ENCODE results near the gene PTPN9.
A peak's percentile ranks its signal among the peaks of the same experiment; 100 is the strongest.
"Not testable (repeated sequence)": the region's sequence is repeated elsewhere in the genome, so short reads cannot be mapped to it uniquely, and the experiment has no call there.

The PTPN9 gene

DNA sequence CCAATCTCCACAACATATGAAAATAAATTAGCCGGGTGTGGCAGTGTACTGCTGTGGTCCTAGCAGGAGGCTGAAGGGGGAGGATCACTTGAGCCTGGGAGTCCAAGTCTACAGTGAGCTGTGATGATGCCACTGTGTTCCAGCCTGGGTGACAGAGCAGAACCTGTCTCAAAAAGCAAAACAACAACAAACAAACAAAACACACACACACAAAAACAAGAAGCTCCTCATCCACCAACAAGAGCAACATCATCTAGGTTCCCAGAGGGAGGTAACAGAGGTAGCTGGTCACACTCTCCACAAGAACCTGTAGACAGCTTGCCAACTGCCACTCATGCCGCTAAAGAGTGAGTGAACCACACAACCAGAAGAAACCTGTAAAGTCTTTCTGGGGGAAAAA is 34.8 kb downstream of the PTPN9 start:
- Histone ChIP-seq H3K36me3 (ENCODE audit: insufficient read depth, low read length) (no peaks in the 10 kb centered on the region), H3K4me2 (ENCODE audit: low read length) (no peak overlapping the region), H3K4me3 (ENCODE audit: low read length) (no peak overlapping the region), H3K4me1 (ENCODE audit: control insufficient read depth, insufficient read depth, low read length) (peaks cover 15% of the 10 kb centered on the region), H3K9ac (ENCODE audit: low read depth, low read length) (no peak overlapping the region), H3K9me3 (replicated peaks; ENCODE audit: low read length) (no peaks in the 10 kb centered on the region), H3K27me3 (ENCODE audit: control insufficient read depth, insufficient read depth, low read length) (no peaks in the 10 kb centered on the region)

DNA sequence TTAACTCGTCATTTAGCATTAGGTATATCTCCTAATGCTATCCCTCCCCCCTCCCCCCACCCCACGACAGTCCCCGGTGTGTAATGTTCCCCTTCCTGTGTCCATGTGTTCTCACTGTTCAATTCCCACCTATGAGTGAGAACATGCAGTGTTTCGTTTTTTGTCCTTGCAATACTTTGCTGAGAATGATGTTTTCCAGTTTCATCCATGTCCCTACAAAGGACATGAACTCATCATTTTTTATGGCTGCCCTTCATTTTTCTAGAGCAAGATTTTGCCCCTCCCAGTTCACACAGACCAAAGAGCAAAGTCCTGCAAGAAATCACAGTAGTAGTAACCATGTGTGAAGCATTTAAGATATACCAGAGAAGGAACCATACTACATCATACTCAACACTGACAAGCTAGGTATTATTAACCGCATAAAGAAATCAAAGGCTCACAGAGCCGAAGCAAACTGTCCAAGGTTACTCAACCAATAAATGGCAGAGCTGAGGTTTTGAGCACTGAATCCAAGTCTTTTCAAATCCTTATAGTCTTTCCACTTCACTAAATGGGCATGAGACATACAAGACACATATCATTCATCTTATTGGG is 36.1 kb downstream of the PTPN9 start:
- H3K27me3 ChIP-seq (ENCODE audit: control insufficient read depth, insufficient read depth, low read length); H3K9me3 ChIP-seq (replicated peaks; ENCODE audit: low read length); H3K36me3 ChIP-seq (ENCODE audit: insufficient read depth, low read length); H3K4me3 ChIP-seq (ENCODE audit: low read length); H3K9ac ChIP-seq (ENCODE audit: low read depth, low read length); H3K4me2 ChIP-seq (ENCODE audit: low read length): not testable (repeated sequence)
- H3K4me1 ChIP-seq (ENCODE audit: control insufficient read depth, insufficient read depth, low read length), result peaks cover 15% of the 10 kb centered on the region

DNA sequence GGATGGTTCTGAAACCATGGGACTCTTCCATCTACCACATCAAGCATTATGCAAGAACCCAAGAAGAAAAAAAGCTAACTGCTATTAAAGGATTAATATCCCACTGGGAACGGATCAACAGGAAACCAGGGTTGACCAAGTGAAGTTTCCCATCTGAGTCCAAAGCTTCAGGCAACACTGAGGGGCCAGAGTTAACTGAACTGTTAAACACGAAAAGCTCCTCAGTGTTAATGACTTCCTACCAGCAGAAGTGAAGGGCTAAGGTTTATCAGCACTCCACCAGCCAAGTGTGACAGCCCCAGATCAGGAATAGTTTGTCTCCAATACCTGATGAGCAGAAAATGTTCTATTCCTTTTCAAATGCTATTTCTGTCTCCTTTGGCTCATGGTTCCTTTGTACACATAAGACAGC is 36.7 kb downstream of the PTPN9 start:
- Histone ChIP-seq H3K9me3 (replicated peaks; ENCODE audit: low read length) (no peaks in the 10 kb centered on the region), H3K4me2 (ENCODE audit: low read length) (no peak overlapping the region), H3K27me3 (ENCODE audit: control insufficient read depth, insufficient read depth, low read length) (no peaks in the 10 kb centered on the region), H3K36me3 (ENCODE audit: insufficient read depth, low read length) (no peaks in the 10 kb centered on the region), H3K9ac (ENCODE audit: low read depth, low read length) (no peak overlapping the region), H3K4me3 (ENCODE audit: low read length) (no peak overlapping the region), H3K4me1 (ENCODE audit: control insufficient read depth, insufficient read depth, low read length) (peaks cover 15% of the 10 kb centered on the region)

DNA sequence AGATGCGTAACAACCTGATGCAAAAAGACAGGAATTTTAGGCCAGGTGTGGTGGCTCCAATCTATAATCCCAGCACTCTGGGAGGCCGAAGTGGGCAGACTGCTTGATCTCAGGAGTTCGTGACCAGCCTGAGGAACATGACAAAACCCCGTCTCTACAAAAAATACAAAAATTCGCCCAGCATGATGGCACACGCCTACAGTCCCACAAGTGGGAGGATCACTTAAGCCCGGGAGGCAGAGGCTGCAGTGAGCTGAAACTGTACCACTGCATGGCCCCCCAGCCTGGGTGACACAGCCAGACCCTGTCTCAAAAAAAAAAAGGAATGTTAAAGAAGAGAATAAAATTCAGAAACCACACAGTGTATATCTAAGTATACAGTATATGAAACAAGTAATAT is 40.7 kb downstream of the PTPN9 start:
- peaks cover 16% of the 10 kb centered on the region for H3K4me1 ChIP-seq (ENCODE audit: control insufficient read depth, insufficient read depth, low read length)
- no peak overlapping the region for H3K4me3 ChIP-seq (ENCODE audit: low read length)
- H3K4me2 ChIP-seq (ENCODE audit: low read length), result no peak overlapping the region
- H3K36me3 ChIP-seq (ENCODE audit: insufficient read depth, low read length), result no peaks in the 10 kb centered on the region
- H3K27me3 ChIP-seq (ENCODE audit: control insufficient read depth, insufficient read depth, low read length), result no peaks in the 10 kb centered on the region
- no peak overlapping the region for H3K9ac ChIP-seq (ENCODE audit: low read depth, low read length)
- no peaks in the 10 kb centered on the region for H3K9me3 ChIP-seq (replicated peaks; ENCODE audit: low read length)

DNA sequence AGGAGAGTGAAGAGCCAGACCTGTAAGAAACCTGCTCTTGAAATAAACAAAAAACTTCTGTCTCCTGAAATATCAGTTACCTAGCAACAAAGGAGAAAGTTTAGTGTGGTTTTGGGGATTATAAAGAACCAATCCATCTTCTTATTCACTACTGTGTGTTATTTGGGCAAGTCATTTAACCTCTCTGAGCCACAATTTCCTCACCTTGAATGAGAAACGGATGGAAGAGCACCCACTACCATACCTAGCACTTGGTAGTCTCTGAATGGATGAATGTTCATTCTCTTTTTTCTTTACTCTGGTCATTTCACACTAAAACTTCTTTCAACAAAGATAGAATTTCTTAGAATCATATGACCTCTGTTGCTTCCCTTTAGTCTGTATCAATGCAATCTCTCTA is 45.2 kb downstream of the PTPN9 start:
- H3K4me2 ChIP-seq (ENCODE audit: low read length), result no peak overlapping the region
- no peaks in the 10 kb centered on the region for H3K9me3 ChIP-seq (replicated peaks; ENCODE audit: low read length)
- H3K9ac ChIP-seq (ENCODE audit: low read depth, low read length), result no peak overlapping the region
- no peak overlapping the region for H3K4me3 ChIP-seq (ENCODE audit: low read length)
- no peaks in the 10 kb centered on the region for H3K36me3 ChIP-seq (ENCODE audit: insufficient read depth, low read length)
- no peaks in the 10 kb centered on the region for H3K27me3 ChIP-seq (ENCODE audit: control insufficient read depth, insufficient read depth, low read length)
- peaks cover 28% of the 10 kb centered on the region for H3K4me1 ChIP-seq (ENCODE audit: control insufficient read depth, insufficient read depth, low read length)

DNA sequence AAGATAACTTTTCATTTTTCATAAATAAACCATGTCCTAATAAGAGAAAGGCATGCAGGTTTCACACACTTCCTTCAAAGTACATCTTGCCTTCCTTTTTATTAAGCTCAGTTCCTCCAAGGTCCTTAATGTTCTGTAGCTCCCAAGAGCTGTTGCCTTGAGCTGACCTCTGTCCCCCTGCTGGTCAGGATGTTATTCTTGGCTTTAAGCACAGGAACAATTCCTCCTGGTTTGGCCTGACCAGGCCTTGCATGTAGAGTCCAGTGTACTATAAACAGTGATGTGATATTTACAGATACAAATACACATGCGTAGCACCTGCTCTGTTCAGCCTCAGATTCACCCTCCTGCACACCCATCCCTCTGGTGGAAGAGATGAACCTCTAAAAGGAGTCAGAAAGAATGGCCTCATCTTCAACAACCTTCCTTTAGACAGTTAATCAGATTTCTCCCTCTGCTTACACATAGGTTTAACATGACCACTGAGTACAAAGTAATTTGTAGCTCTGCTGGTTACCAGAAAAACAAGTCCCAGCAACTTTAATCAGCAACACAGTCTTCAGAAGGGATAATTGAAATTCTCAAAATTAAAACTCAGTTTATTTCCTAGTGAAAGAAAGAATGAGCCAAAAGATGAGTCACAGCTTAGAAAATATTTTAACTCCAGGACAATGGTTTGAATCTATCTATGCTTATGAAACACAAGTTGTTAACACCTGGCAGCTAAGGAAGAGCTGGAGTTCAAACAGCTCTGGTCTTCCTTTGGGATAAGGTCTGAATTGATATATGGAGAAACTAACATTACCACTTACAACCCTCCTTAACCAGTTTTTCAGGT is 46.5 kb downstream of the PTPN9 start:
- Histone ChIP-seq H3K27me3 (ENCODE audit: control insufficient read depth, insufficient read depth, low read length) (no peaks in the 10 kb centered on the region), H3K4me1 (ENCODE audit: control insufficient read depth, insufficient read depth, low read length) (peaks cover 28% of the 10 kb centered on the region), H3K9me3 (replicated peaks; ENCODE audit: low read length) (no peaks in the 10 kb centered on the region), H3K4me2 (ENCODE audit: low read length) (peak overlapping the region; percentile 68), H3K4me3 (ENCODE audit: low read length) (no peak overlapping the region), H3K36me3 (ENCODE audit: insufficient read depth, low read length) (no peaks in the 10 kb centered on the region), H3K9ac (ENCODE audit: low read depth, low read length) (no peak overlapping the region)

DNA sequence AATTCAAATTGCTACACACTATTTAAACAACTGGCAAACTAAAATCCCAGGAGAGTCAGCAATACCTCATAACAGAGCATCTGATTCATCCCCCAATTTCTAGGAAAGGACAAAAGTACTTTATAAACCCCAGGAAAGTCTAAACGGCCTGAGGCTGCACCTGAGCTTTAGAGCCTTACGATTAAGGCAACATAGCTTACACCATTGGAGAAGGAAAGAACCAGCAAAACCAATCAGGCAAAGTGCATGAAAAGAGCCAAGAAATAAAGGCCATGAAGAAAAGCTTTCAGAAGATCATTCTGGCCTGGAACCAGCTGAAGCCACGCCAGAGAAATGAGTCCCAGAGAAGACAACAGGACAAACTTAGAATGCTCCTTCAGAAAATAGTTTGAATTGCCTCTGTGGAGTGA is 48.1 kb downstream of the PTPN9 start:
- Histone ChIP-seq H3K36me3 (ENCODE audit: insufficient read depth, low read length) (peaks cover 9% of the 10 kb centered on the region), H3K9me3 (replicated peaks; ENCODE audit: low read length) (no peaks in the 10 kb centered on the region), H3K4me3 (ENCODE audit: low read length) (no peak overlapping the region), H3K9ac (ENCODE audit: low read depth, low read length) (no peak overlapping the region), H3K4me1 (ENCODE audit: control insufficient read depth, insufficient read depth, low read length) (peaks cover 28% of the 10 kb centered on the region), H3K4me2 (ENCODE audit: low read length) (peak overlapping the region; percentile 38), H3K27me3 (ENCODE audit: control insufficient read depth, insufficient read depth, low read length) (no peaks in the 10 kb centered on the region)

DNA sequence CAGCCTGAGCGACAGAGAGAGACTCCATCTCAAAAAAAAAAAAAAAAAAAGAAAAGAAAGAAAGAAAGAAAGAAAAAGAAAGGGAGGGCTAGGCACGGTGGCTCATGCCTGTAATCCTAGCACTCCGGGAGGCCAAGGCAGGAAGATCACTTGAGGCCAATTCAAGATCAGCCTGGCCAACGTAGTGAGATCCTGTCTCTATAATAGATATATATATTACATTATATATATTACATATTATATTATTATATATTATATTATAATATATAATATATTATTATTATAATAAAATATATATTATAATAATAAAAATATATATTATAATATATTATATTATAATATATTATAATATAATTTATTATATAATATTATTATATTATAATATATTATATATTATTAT is 48.9 kb downstream of the PTPN9 start:
- Histone ChIP-seq H3K4me3 (ENCODE audit: low read length) (no peak overlapping the region), H3K9ac (ENCODE audit: low read depth, low read length) (no peak overlapping the region), H3K9me3 (replicated peaks; ENCODE audit: low read length) (no peaks in the 10 kb centered on the region), H3K4me1 (ENCODE audit: control insufficient read depth, insufficient read depth, low read length) (peaks cover 28% of the 10 kb centered on the region), H3K27me3 (ENCODE audit: control insufficient read depth, insufficient read depth, low read length) (no peaks in the 10 kb centered on the region), H3K4me2 (ENCODE audit: low read length) (no peak overlapping the region), H3K36me3 (ENCODE audit: insufficient read depth, low read length) (peaks cover 12% of the 10 kb centered on the region)

DNA sequence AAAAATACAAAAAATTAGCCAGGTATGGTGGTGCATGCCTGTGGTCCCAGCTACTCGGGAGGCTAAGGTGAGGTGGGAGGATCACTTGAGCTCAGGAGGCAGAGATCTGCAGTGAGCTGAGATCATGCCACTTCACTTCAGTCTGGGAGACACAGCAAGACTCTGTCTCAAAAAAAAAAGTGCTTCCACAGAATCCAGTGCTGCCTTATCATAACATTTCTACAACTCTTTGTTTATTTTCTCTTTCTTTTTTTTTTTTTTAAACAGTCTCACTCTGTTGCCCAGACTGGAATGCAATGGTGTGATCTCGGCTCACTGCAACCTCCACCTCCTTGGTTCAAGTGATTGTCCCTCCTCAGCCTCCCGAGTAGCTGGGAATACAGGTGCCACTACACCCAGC is 53.4 kb downstream of the PTPN9 start:
- not testable (repeated sequence) for H3K27me3 ChIP-seq (ENCODE audit: control insufficient read depth, insufficient read depth, low read length); H3K4me1 ChIP-seq (ENCODE audit: control insufficient read depth, insufficient read depth, low read length); H3K9ac ChIP-seq (ENCODE audit: low read depth, low read length); H3K4me3 ChIP-seq (ENCODE audit: low read length); H3K9me3 ChIP-seq (replicated peaks; ENCODE audit: low read length); H3K4me2 ChIP-seq (ENCODE audit: low read length)
- H3K36me3 ChIP-seq (ENCODE audit: insufficient read depth, low read length), result peaks cover 40% of the 10 kb centered on the region

DNA sequence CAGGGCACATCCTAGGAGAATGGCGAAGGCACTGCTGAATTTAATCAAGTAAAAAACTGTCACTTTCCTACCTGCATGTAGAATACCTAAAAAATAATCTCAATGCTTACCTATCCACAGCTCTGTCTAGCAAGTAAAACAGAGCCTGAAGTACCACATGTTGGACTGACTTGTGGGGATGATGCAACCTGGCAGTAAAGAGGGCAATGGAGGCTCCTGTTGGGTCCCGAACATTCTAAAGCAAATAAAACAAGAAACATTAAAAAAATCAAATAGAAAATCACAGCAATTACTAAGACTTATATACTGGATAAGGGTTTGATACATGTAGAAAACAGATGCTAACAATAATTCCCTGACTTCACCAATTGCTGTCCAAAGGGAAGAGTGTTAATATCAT is 56.1 kb downstream of the PTPN9 start:
- Histone ChIP-seq H3K36me3 (ENCODE audit: insufficient read depth, low read length) (peaks cover 50% of the 10 kb centered on the region), H3K4me2 (ENCODE audit: low read length) (no peak overlapping the region), H3K27me3 (ENCODE audit: control insufficient read depth, insufficient read depth, low read length) (no peaks in the 10 kb centered on the region), H3K4me3 (ENCODE audit: low read length) (no peak overlapping the region), H3K9me3 (replicated peaks; ENCODE audit: low read length) (no peaks in the 10 kb centered on the region), H3K9ac (ENCODE audit: low read depth, low read length) (no peak overlapping the region), H3K4me1 (ENCODE audit: control insufficient read depth, insufficient read depth, low read length) (no peaks in the 10 kb centered on the region)

DNA sequence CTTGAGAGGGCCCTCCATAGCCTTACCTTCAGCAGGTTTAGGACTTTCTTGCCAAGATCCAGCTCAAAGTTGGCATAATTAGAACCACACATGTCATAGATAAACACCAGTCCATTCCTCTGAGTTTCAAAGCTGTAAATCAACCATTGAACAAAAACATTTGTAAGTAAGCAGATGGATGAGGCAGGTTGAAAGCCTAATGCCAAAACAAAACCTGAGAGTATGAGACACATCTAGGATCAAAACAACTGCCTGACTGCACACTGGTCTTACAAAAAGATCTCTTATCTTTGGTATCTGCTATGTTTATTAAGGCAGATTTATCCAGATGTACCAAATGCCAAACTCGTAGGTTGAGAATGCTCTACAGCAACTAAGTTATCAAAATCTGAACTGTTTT is 61.9 kb downstream of the PTPN9 start:
- Histone ChIP-seq H3K4me2 (ENCODE audit: low read length) (no peak overlapping the region), H3K9me3 (replicated peaks; ENCODE audit: low read length) (no peaks in the 10 kb centered on the region), H3K36me3 (ENCODE audit: insufficient read depth, low read length) (peaks cover 37% of the 10 kb centered on the region), H3K4me1 (ENCODE audit: control insufficient read depth, insufficient read depth, low read length) (no peaks in the 10 kb centered on the region), H3K27me3 (ENCODE audit: control insufficient read depth, insufficient read depth, low read length) (no peaks in the 10 kb centered on the region), H3K4me3 (ENCODE audit: low read length) (no peak overlapping the region), H3K9ac (ENCODE audit: low read depth, low read length) (no peak overlapping the region)
